HG03378 (cell line): ENCODE measurements around the gene APOBR.
"Not testable (repeated sequence)": the region's sequence is repeated elsewhere in the genome, so short reads cannot be mapped to it uniquely, and the experiment has no call there.

ENCODE experiments used
- ATAC-seq: cut with Tn5 transposase; IDR thresholded peaks from one replicate; pipeline ENCODE4 v1.9.1; 2021; ENCODE audit warnings: mild to moderate bottlenecking, moderate library complexity; ENCODE audit not compliant: unreplicated experiment

The APOBR gene

GRCh38 chr16:28526201-28527099 is 32.0 kb downstream of the APOBR start:
- ATAC-seq, result no peak

- ATAC-seq, result not testable (repeated sequence)
These were observed 32.8 kb downstream of the APOBR start for GRCh38 chr16:28527100-28527785.

GRCh38 chr16:28527985-28528384 is 33.5 kb downstream of the APOBR start:
- no peak for ATAC-seq

GRCh38 chr16:28528463-28528867 is 34.0 kb downstream of the APOBR start:
- no peak for ATAC-seq

- no peak for ATAC-seq
These were observed 34.7 kb downstream of the APOBR start for GRCh38 chr16:28529124-28529523.

- ATAC-seq, result no peak
These were observed 37.6 kb downstream of the APOBR start for GRCh38 chr16:28531777-28532744.

- no peak for ATAC-seq
These were observed 38.7 kb downstream of the APOBR start for GRCh38 chr16:28532940-28533647.

- no peak for ATAC-seq
These were observed 40.3 kb downstream of the APOBR start for GRCh38 chr16:28534542-28535373.

- ATAC-seq, result no peak
These were observed 42.6 kb downstream of the APOBR start for GRCh38 chr16:28537076-28537475.

GRCh38 chr16:28537964-28538732 is 43.7 kb downstream of the APOBR start:
- ATAC-seq, result no peak

GRCh38 chr16:28538733-28539596 is 44.5 kb downstream of the APOBR start, which contains the start of gene NUPR1:
NUPR1 (minus strand) TSS chr16:28538974; CDS start chr16:28538907, 67 bp downstream.
- ATAC-seq, result no peak

GRCh38 chr16:28540346-28540745 is 45.9 kb downstream of the APOBR start:
- ATAC-seq, result no peak

- no peak for ATAC-seq
These were observed 48.2 kb downstream of the APOBR start for GRCh38 chr16:28542646-28543045.

- ATAC-seq, result no peak
These were observed 48.6 kb downstream of the APOBR start for GRCh38 chr16:28543072-28543471.

- no peak for ATAC-seq
These were observed 50.6 kb downstream of the APOBR start for GRCh38 chr16:28544998-28545397.

GRCh38 chr16:28545964-28546363 is 51.5 kb downstream of the APOBR start:
- ATAC-seq, result not testable (repeated sequence)

- ATAC-seq, result no peak
These were observed 52.2 kb downstream of the APOBR start for GRCh38 chr16:28546626-28547025.
